HG03469 (cell line): ENCODE measurements around the gene TTLL11.

Source experiments
- ATAC-seq: cut with Tn5 transposase; IDR thresholded peaks from one replicate; pipeline ENCODE4 v1.9.1; 2021; ENCODE audit warnings: mild to moderate bottlenecking, moderate library complexity, moderate number of reproducible peaks; ENCODE audit not compliant: unreplicated experiment

Gene TTLL11

DNA sequence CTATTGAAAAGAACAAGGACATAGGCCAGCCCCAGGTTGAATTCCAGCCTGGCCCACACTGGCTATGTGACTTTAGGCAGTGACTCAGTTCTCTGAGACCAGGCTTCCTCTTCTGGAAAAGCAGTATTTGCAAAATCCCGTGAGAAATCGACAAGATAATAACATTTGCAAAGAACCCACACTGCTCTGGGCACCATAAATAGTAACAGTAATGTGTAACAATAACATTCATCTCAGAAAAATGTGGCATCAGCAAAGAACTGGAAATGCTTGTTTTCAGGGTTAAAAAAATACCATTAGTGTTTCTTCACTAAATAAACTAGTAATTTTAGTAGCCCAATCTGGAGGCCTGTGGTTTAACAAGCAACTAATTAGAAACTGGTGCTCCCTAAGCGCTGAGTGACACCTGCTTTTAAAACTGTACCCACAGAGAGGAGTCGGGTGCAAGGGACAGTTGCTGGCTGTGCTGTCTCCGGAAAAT is 148.4 kb downstream of the TTLL11 start:
- ATAC-seq: no peak

DNA sequence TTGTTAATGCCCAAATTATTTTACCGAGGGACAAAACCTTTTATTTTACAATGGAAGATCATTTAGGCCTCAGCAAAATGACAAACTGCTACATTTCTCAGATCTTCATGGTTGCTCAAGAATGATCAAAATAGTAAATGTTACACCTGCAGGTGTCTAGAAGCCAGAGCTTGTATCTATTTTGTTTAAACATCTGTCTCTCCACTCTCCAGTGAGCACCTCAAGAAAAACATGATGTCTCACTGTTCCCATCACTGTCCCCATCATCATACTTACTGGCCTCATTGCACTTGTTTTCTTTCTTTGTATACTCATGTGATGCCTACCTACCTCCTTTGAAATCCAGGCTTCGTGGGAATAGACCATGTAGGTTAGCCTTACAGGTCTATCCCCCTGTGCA is 149.6 kb downstream of the TTLL11 start:
- ATAC-seq: no peak

- no peak for ATAC-seq
Observed at GRCh38 chr9:121942866-121943382, 150.2 kb downstream of the TTLL11 start.

DNA sequence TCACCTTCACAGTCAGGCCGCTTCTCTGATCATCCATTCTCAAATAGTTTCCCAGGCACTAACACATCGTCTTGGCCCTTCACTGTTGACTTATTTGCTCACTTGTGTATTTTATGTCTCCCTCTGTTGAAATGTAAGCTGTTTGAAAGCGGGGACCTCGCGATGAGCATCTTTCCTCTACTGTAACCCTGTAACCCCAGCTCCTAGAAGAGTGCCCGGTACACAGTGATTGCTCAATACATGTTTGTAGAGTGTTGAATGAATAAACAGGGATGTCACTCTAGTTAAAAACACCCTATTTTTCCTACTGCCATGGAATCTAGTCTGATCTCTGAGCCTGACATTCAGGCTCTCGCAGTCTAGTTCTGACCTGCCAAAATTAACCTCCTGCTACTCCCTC is 150.8 kb downstream of the TTLL11 start:
- no peak for ATAC-seq

GRCh38 chr9:121939643-121940042 is 153.5 kb downstream of the TTLL11 start:
- ATAC-seq: no peak

GRCh38 chr9:121938621-121939020 is 154.5 kb downstream of the TTLL11 start:
- ATAC-seq: no peak

DNA sequence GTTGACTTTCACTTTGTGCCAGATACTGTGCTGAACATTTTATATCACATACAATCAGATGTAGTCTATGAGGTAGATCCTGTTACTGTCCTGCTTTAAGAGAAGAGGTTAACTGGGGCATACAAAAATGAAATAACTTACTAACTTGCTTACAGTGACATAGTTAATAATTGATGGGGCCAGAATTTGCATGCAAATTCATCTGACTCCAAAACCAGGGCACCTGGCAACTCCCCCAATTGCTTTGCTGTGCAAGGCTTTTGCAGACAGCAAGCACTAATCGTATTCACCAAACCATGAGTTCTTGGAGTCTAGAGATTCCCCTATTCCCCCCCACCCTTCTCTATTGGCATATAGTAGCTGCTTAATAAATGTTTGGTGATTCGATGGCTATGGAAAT is 155.9 kb downstream of the TTLL11 start:
- no peak for ATAC-seq

DNA sequence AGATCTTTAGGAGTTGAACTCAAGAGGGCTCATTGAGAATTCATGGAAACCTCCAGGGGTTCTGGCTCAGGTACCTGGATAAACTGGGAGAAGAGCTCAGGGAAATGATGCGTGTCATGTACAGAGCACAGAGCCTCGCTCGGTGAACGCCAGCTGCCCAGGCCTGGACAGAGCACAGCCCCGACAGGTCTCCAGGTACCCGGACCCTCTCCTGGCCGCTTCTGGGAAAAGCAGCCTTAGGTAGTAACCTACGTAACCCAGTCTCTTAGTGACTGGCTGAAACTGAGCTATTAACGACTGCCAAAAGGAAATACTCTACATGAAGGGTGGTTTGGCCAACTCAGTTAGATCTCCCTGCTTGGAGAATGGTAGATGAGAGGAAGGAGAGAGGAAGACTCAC is 157.4 kb downstream of the TTLL11 start:
- no peak for ATAC-seq

DNA sequence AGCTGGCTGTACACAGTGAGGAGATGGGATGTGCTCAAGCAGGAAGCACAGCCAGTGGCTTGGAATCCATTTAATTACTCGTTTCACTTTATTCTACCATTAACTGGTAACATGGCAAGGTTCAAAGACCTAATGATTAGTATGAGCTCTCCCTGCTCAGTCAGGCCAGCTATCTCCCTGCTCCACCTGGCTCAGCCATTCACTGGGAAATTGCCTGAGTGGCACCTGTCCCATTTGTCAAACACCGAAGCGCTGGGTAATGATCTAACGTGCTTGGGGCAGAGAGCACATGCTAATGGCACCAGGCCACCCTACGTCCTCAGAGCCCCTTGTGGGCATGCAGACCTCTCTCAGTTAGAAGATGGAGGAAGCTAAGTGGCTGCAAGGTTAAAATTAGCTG is 162.2 kb downstream of the TTLL11 start:
- ATAC-seq: no peak

- no peak for ATAC-seq
Observed at GRCh38 chr9:121929893-121930875, 162.9 kb downstream of the TTLL11 start.

- ATAC-seq: no peak
Observed at GRCh38 chr9:121927636-121928035, 165.5 kb downstream of the TTLL11 start.

GRCh38 chr9:121927081-121927480 is 166.0 kb downstream of the TTLL11 start:
- no peak for ATAC-seq

- no peak for ATAC-seq
Observed at GRCh38 chr9:121926351-121926801, 166.7 kb downstream of the TTLL11 start.

GRCh38 chr9:121925935-121926334 is 167.2 kb downstream of the TTLL11 start:
- ATAC-seq: no peak

GRCh38 chr9:121924700-121925099 is 168.4 kb downstream of the TTLL11 start:
- no peak for ATAC-seq

DNA sequence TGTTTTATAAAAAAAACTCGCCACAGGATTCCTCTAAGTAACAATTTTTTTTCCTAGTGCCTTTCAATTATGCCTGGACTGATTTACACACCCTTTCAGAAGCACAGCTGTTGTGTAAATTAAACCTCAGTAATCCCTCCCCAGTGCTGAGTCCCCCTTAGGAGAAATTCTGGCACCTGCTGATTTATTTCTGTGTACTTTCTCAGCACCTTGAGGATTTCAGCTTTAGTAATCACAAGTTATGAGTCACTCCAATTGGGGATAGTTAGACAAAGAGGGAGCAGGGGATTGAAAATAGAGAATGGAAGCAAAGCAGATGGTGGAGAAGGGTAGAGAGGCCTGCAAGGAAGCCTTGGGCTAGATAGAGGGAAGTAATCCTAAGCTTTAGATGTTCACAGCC is 171.7 kb downstream of the TTLL11 start:
- no peak for ATAC-seq

DNA sequence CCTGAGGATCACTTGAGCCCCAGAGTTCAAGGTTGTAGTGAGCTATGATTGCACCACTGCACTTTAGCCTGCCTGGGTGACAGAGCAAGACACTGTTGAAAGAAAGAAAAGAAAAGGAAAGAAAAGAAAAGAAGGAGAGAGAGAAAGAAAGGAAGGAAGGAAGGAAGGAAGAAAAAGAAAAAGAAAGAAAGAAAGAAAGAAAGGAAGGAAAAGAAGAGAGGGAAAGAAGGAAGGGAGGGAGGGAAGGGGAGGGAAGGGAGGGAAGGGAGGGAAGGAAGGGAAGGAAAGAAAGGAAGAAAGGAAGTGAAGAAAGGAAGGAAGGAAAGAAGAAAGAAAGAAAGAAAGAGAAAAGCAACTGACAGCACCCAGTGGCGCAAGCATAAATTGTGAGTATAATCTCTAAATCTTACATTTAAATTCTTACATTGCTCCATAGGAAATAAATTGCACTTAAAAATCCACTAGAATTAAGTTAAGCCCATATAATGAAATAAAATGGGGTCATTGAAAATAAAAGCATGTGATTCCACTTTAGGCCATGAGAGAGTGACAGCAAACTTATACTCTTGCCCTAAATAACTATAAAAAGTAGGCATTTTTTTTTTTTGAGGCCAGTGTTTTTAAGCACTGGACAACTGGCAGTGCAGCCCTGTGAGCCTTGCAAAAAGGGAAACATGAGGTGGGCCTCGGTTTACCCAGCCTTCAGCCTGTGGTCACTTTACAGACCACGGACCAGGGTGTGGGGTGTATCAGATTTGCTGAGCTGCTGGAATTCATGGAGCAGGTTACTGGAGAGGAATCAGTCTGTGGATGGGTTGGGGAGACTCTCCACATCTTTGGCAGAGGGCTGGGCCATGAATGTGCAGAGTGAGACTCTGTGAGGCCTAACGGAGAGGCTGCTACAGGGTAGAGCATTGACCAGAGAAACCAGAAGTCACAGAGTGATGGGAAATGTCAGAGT is 175.5 kb downstream of the TTLL11 start:
- ATAC-seq: no peak

DNA sequence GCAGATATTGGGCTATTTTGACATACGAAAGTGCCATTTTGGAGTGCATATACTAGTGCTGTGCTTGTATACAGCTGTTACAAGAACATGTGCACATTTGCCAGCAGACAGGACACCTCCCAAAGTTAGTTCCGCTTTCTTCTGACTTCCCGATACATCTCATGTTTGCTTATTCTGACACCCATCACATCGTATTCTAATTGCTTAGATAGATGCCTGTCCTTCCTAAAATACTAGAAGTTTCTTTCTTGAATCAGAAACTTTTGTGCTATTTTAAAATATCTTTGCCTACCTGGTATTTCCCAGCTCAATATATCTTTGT is 177.8 kb downstream of the TTLL11 start:
- ATAC-seq: no peak

GRCh38 chr9:121914604-121915303 is 178.4 kb downstream of the TTLL11 start:
- ATAC-seq: no peak

DNA sequence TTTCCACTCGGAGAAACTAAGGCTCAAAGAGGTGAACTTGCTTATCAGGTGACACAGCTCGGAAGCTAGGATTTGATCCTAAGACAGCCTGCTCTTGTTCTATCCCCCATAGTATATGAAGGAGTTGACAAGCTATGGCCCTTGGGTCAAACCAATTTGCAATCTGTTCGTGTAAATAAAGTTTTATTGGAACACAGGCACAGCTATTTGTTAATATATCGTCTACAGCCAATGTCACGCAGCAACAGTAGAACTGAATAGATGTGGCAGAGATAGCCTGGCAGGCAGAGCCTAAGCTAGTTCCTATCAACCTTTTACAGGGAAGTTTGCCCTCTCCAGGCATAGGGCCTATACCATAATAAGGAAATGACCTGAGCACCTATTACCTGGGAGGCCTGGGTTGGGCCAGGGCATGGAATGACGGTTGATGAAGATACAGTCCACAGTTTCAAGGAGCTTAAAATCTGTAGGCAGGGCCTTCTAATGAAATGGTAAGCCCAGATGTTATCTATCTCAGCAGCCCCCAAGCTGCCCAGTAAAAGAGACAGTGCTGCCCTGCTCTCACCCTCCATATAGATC is 179.0 kb downstream of the TTLL11 start:
- no peak for ATAC-seq
